Stimulated activated CD8-positive, alpha-beta memory T cell treated with anti-CD3 and anti-CD28 coated beads, Interleukin-2, amount 100 ng/mL, for 1 hour (primary cell): ENCODE data around the gene GXYLT2.
"Not testable (repeated sequence)": the region's sequence is repeated elsewhere in the genome, so short reads cannot be mapped to it uniquely, and the experiment has no call there.

Experiments used
- DNase-seq, 2 donors: peaks; one replicate each; pipeline ENCODE4 v3.0.0-alpha.2; 2020; ENCODE audit warnings: low read depth in 2 of 2

GXYLT2 gene

GRCh38 chr3:72892081-72892775 lies 4.4 kb downstream of the GXYLT2 start:
- DNase-seq: no peak

- no peak for DNase-seq
These were observed 5.0 kb downstream of the GXYLT2 start for GRCh38 chr3:72892870-72893269.

GRCh38 chr3:72894976-72895552 lies 7.2 kb downstream of the GXYLT2 start:
- DNase-seq: no peak

GRCh38 chr3:72896996-72897757 lies 9.3 kb downstream of the GXYLT2 start:
- no peak for DNase-seq

- no peak for DNase-seq
These were observed 9.8 kb downstream of the GXYLT2 start for GRCh38 chr3:72897758-72898007.

- no peak for DNase-seq
These were observed 11.5 kb downstream of the GXYLT2 start for GRCh38 chr3:72899349-72899765.

- no peak for DNase-seq
These were observed 12.2 kb downstream of the GXYLT2 start for GRCh38 chr3:72900048-72900447.

- DNase-seq: no peak
These were observed 14.0 kb downstream of the GXYLT2 start for GRCh38 chr3:72901840-72902239.

GRCh38 chr3:72903004-72903403 lies 15.2 kb downstream of the GXYLT2 start:
- no peak for DNase-seq

GRCh38 chr3:72904163-72904562 lies 16.3 kb downstream of the GXYLT2 start:
- no peak for DNase-seq

GRCh38 chr3:72906154-72906553 lies 18.3 kb downstream of the GXYLT2 start:
- DNase-seq: no peak

- no peak for DNase-seq
These were observed 19.4 kb downstream of the GXYLT2 start for GRCh38 chr3:72907131-72907711.

- no peak for DNase-seq
These were observed 20.1 kb downstream of the GXYLT2 start for GRCh38 chr3:72907731-72908620.

- no peak for DNase-seq
These were observed 21.7 kb downstream of the GXYLT2 start for GRCh38 chr3:72909591-72909990.

- DNase-seq: no peak
These were observed 24.7 kb downstream of the GXYLT2 start for GRCh38 chr3:72912532-72912931.

- no peak for DNase-seq
These were observed 26.5 kb downstream of the GXYLT2 start for GRCh38 chr3:72914383-72914782.

GRCh38 chr3:72916250-72916649 lies 28.4 kb downstream of the GXYLT2 start:
- DNase-seq: no peak

GRCh38 chr3:72919520-72919919 lies 31.7 kb downstream of the GXYLT2 start:
- no peak for DNase-seq

GRCh38 chr3:72924055-72924454 lies 36.2 kb downstream of the GXYLT2 start:
- DNase-seq: no peak

- not testable (repeated sequence) for DNase-seq
These were observed 41.2 kb downstream of the GXYLT2 start for GRCh38 chr3:72928781-72929735.

- DNase-seq: no peak
These were observed 42.9 kb downstream of the GXYLT2 start for GRCh38 chr3:72930754-72931153.
